AG04449 (cell line): ENCODE data around the gene FSTL1.

Experiments
- CTCF ChIA-PET: fragments of 350-600 bp; formaldehyde crosslinking; extraction: SDS; loops from one replicate; lab custom pipeline; 2021; ENCODE audit warnings: antibody characterized with exemption; lab: Yijun Ruan, JAX
- POLR2A ChIA-PET: fragments of 400-600, 350-600 bp; formaldehyde crosslinking; extraction: SDS; loops from one replicate; lab custom pipeline; 2020; ENCODE audit warnings: antibody characterized with exemption, inconsistent platforms; lab: Yijun Ruan, JAX
- DNase-seq: peaks from one replicate; pipeline ENCODE4 v3.0.0-alpha.2; 2010; ENCODE audit warnings: low read depth, low spot score
- H3K4me3 ChIP-seq: 2 replicates; pipeline ENCODE4 v1.5.1; 2011; ENCODE audit warnings: low read depth, mild to moderate bottlenecking, control low read depth, low read length
- CTCF ChIP-seq: IDR thresholded peaks from one replicate; pipeline ENCODE4 v1.5.1; 2011; ENCODE audit warnings: mild to moderate bottlenecking, moderate library complexity, low read length, control low read depth, inconsistent platforms; ENCODE audit not compliant: insufficient read depth; ENCODE audit errors: missing control alignments

Gene FSTL1

GRCh38 chr3:120352017-120352416, 98.8 kb downstream of the FSTL1 start:
- H3K4me3 ChIP-seq: no peak overlapping the region
- no peak for TF ChIP-seq CTCF
- ChIA-PET POLR2A (no interaction called here), CTCF (no interaction called here)
- no peak for DNase-seq

- ChIA-PET CTCF (interaction anchor here (1.2 kb wide), 1 partner anchor 211 kb away, joined by 4 read pairs; no protein-coding TSS in a partner anchor), POLR2A (interaction anchor here (1.2 kb wide), 1 partner anchor 255 kb away, joined by 3 read pairs; no protein-coding TSS in a partner anchor)
- no peak overlapping the region; the same call in 1 of the 2 replicates for H3K4me3 ChIP-seq
- TF ChIP-seq CTCF: no peak
- DNase-seq: peak; percentile 19
Measured at GRCh38 chr3:120350401-120350941, 100.3 kb downstream of the FSTL1 start.

- POLR2A ChIA-PET: interaction anchor here (0.7 to 1.2 kb wide), 2 partner anchors 255 to 256 kb away, joined by 3 read pairs; no protein-coding TSS in a partner anchor
Measured at GRCh38 chr3:120349855-120350125, 101.0 kb downstream of the FSTL1 start.

GRCh38 chr3:120348991-120349854, 101.6 kb downstream of the FSTL1 start, which contains the start of gene LRRC58:
Gene LRRC58, minus strand, starts transcription at chr3:120349354. Its CDS starts 111 bp downstream, at chr3:120349243.
- ChIA-PET CTCF (interaction anchor here (0.7 to 2.1 kb wide), 8 partner anchors 9 to 445 kb away, joined by 3 to 6 read pairs (median 4); no protein-coding TSS in a partner anchor), POLR2A (interaction anchor here (0.7 to 1.3 kb wide), 6 partner anchors 15 to 255 kb away, joined by 3 to 8 read pairs (median 4); no protein-coding TSS in a partner anchor)
- TF ChIP-seq CTCF: peak; percentile 44

More at GRCh38 chr3:120349855-120350125, 101.0 kb downstream of the FSTL1 start:
- peak overlapping the region; percentile 89 for H3K4me3 ChIP-seq
- no peak for TF ChIP-seq CTCF
- CTCF ChIA-PET: interaction anchor here (1.2 to 2.1 kb wide), 2 partner anchors 67 to 212 kb away, joined by 4 to 6 read pairs; no protein-coding TSS in a partner anchor
- DNase-seq: no peak

GRCh38 chr3:120348065-120348990, 102.5 kb downstream of the FSTL1 start:
- no peak for DNase-seq
- POLR2A ChIA-PET: interaction anchor here (0.9 to 1.3 kb wide), 4 partner anchors 16 to 211 kb away, joined by 3 to 8 read pairs (median 4); no protein-coding TSS in a partner anchor
- CTCF ChIA-PET: interaction anchor here (0.7 to 2.1 kb wide), 7 partner anchors 8 to 446 kb away, joined by 3 to 6 read pairs (median 5); no protein-coding TSS in a partner anchor
- TF ChIP-seq CTCF: no peak
- H3K4me3 ChIP-seq: peak overlapping the region; percentile 89

More at GRCh38 chr3:120348991-120349854, 101.6 kb downstream of the FSTL1 start, which contains the start of gene LRRC58:
- H3K4me3 ChIP-seq: peak within 1 kb of the TSS; percentile 89
- no peak for DNase-seq
